Testis (tissue), 2 donors: ENCODE measurements around the gene LRRTM4.

Source experiments
- CTCF ChIP-seq, 3 experiments: fragments of 450-650 bp in 2 of 3; fragments of 200-600 bp in 1 of 3; sonication (generic) in 1 of 3; IDR thresholded peaks; one replicate each; pipeline ENCODE4 v1.5.1; 2016 to 2019; ENCODE audit warnings: antibody characterized with exemption in 3 of 3, mild to moderate bottlenecking in 2 of 3, moderate library complexity in 1 of 3
- POLR2A ChIP-seq: fragments of 450-650 bp; IDR thresholded peaks from one replicate; pipeline ENCODE4 v1.6.1; 2017; ENCODE audit warnings: antibody characterized with exemption, mild to moderate bottlenecking, moderate library complexity

DNA sequence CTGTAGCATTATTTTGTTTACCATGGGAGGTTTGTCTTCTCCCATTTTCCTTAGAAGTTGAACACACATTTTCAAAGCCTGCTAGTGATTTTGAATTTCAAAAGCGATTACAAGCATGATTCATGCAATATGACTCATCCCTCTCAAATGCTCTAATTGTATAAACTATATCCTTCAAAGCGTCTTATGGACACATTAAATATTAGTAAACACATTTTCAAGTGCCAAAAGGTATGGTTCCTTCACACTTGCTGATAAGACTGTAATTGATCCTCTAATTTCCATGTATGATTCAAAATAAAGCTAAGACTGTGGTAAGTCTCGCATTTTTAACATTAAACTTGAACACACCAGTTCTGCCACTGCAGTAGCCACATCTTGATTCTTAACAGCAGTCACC, 512.9 kb downstream of the LRRTM4 start:
- TF ChIP-seq CTCF (IDR thresholded peaks at IDR 0.05) (no peak), POLR2A (no peak)
